ENCODE measurements around the gene FMNL2. TPM values are rescaled to one million over a fixed set of nuclear protein-coding genes. Genes with fewer than 3 reads are reported as not detected.

The FMNL2 gene
- total RNA-seq, 1 experiment from 2014 or later = 46.5 TPM

DNA sequence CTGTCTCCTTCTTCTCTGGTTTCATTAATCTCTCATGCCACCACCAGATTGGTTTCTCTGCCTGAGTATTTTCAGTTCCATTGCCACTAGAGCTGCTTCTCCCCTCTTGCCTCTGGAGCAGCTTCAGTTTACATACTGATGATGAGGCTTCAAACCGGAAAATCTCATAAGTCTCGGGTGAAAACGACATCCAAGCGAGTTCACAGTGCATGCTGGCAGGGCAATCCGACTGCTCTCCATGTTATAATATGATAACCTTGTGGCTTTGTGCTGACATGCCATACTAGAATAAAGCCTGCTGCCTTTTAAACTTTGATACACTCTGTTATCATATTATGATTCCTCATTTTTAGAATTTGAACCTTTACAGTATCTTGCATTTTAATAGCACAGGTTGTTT lies 228.8 kb downstream of the FMNL2 start:
- no peaks in the 10 kb centered on the region for H3K27me3 Mint-ChIP-seq (ENCODE audit: unreplicated experiment)
- peaks cover 16% of the 10 kb centered on the region for H3K4me1 Mint-ChIP-seq (ENCODE audit: low read depth, unreplicated experiment)
- intact Hi-C loops (cut with micrococcal nuclease; ENCODE audit: unreplicated experiment) = no loop called here
- no peak overlapping the region for H3K27ac Mint-ChIP-seq (ENCODE audit: unreplicated experiment)
- TF ChIP-seq, protein P1, sequence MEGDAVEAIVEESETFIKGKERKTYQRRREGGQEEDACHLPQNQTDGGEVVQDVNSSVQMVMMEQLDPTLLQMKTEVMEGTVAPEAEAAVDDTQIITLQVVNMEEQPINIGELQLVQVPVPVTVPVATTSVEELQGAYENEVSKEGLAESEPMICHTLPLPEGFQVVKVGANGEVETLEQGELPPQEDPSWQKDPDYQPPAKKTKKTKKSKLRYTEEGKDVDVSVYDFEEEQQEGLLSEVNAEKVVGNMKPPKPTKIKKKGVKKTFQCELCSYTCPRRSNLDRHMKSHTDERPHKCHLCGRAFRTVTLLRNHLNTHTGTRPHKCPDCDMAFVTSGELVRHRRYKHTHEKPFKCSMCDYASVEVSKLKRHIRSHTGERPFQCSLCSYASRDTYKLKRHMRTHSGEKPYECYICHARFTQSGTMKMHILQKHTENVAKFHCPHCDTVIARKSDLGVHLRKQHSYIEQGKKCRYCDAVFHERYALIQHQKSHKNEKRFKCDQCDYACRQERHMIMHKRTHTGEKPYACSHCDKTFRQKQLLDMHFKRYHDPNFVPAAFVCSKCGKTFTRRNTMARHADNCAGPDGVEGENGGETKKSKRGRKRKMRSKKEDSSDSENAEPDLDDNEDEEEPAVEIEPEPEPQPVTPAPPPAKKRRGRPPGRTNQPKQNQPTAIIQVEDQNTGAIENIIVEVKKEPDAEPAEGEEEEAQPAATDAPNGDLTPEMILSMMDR (IDR thresholded peaks at IDR 0.05; ENCODE audit: unreplicated experiment) = no peak
- no peak overlapping the region for H3K4me3 Mint-ChIP-seq (ENCODE audit: low read depth, unreplicated experiment)
- BruUV-seq (replicated peaks) = no TSS peak
- H3K9me3 Mint-ChIP-seq (ENCODE audit: low read depth, unreplicated experiment) = no peaks in the 10 kb centered on the region
- no peak for DNase-seq
- CTCF ChIA-PET = interaction anchor here (0.6 kb wide), 1 partner anchor 15 kb away, joined by 5 read pairs; no protein-coding TSS in a partner anchor
- H3K36me3 Mint-ChIP-seq (ENCODE audit: insufficient read depth, unreplicated experiment) = peaks cover 12% of the 10 kb centered on the region

DNA sequence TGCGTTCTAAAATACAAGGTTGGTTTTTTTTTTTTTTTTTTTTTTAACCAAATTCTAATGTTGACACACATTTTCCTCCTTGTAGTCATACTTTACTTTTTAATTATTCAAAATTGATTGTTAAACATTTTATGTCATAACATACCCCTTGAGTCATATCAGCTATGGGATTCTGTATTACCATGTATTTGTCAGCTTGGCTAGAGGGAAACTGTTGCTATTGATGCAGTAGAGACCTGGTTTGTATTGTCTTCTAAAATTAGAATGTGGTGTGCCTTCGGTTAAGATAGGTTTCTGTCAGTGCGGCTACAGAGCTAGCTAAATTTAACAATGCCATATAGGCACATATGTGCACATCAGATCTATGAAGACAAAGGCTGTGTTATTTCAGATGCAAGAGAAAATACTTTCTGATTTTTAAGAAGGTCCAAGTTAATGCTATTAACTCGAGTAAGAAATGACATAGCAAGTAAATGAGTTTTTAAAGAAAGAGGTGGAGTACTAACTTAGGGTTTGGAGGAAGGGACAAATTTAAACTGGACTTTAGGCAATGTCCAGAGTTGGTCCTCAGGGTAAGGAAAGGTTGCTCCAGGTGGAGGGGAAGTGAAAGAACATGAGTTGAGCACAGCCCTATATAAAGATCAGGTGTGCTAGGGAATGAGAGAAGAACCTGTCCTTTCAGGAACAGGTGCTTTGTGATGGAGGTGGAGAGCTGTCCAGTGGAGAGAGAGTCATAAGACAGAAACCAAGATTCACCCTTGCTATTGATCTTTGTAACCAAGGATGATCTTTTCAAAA lies 230.0 kb downstream of the FMNL2 start:
- Mint-ChIP-seq H3K27me3 (ENCODE audit: unreplicated experiment) (no peaks in the 10 kb centered on the region), H3K9me3 (ENCODE audit: low read depth, unreplicated experiment) (no peaks in the 10 kb centered on the region), H3K27ac (ENCODE audit: unreplicated experiment) (no peak overlapping the region), H3K4me3 (ENCODE audit: low read depth, unreplicated experiment) (no peak overlapping the region), H3K36me3 (ENCODE audit: insufficient read depth, unreplicated experiment) (peaks cover 12% of the 10 kb centered on the region), H3K4me1 (ENCODE audit: low read depth, unreplicated experiment) (peaks cover 16% of the 10 kb centered on the region)
- intact Hi-C loops (cut with micrococcal nuclease; ENCODE audit: unreplicated experiment) = no loop called here
- DNase-seq = no peak
- TF ChIP-seq, protein P1 (IDR thresholded peaks at IDR 0.05; ENCODE audit: unreplicated experiment) = no peak
- CTCF ChIA-PET = interaction anchor here (0.7 kb wide), 1 partner anchor 139 kb away, joined by 3 read pairs; no protein-coding TSS in a partner anchor
- BruUV-seq (replicated peaks) = no TSS peak

DNA sequence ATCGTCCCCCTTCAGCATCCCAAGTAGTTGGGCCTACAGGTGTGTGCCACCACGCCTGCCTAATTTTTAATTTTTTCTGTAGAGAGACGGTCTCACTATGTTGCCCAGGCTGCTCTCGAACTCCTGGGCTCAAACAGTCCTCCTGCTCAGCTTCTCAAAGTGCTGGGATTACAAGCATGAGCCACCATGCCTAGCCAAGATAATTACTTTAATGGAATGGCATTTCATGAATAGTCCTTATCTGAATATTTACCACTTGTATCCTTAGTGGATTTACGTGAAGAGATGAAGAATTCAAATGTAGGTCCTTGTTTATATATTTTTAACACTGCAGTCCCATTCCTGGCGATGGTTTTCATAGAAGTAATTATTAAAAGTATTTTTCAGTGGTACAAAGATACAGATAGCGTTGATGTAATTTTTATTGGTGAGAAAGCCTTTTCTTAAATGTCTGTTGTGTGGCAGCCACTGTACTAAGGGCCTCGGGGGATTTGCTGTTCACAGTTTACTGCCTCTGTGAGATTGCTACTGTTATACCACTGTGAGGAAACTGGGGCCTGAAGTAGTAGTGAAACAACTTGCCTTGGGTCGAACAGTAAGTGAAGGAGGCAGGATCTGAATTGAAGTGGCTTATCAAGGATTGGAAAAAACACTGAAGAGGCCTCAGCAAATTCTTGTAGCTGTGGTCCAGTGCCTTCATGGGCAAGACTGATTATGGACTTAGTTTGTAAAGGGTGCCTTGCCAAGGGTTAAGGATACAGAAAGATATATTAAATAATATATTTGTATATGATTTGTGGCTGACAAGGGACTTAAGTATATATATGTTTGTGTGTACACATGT lies 231.1 kb downstream of the FMNL2 start:
- Mint-ChIP-seq H3K4me3 (ENCODE audit: low read depth, unreplicated experiment) (no peak overlapping the region), H3K9me3 (ENCODE audit: low read depth, unreplicated experiment) (no peaks in the 10 kb centered on the region), H3K36me3 (ENCODE audit: insufficient read depth, unreplicated experiment) (peaks cover 12% of the 10 kb centered on the region), H3K27me3 (ENCODE audit: unreplicated experiment) (no peaks in the 10 kb centered on the region), H3K4me1 (ENCODE audit: low read depth, unreplicated experiment) (peaks cover 16% of the 10 kb centered on the region), H3K27ac (ENCODE audit: unreplicated experiment) (no peak overlapping the region)
- BruUV-seq (replicated peaks) = no TSS peak
- intact Hi-C loops (cut with micrococcal nuclease; ENCODE audit: unreplicated experiment) = no loop called here
- CTCF ChIA-PET = no interaction called here
- TF ChIP-seq, protein P1 (IDR thresholded peaks at IDR 0.05; ENCODE audit: unreplicated experiment) = no peak
- no peak for DNase-seq

DNA sequence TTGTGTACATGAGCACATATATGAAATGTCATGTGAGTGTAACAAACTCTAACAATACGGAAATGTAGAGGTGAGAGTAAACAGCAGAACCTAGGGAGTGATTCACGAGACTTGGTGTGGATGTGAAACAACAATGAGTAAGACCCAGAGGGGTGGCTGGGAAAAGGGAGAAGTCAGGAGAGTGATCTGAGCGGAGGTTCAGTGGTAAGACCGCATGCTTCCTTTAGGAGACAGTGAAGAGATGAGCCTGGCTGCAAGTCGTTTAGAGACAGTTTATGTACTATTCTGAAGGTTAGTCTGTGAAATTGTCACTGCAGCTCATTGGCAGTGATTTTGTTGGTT lies 231.7 kb downstream of the FMNL2 start:
- CTCF ChIA-PET = no interaction called here
- peaks cover 16% of the 10 kb centered on the region for H3K4me1 Mint-ChIP-seq (ENCODE audit: low read depth, unreplicated experiment)
- no peak for DNase-seq
- H3K9me3 Mint-ChIP-seq (ENCODE audit: low read depth, unreplicated experiment) = no peaks in the 10 kb centered on the region
- no TSS peak for BruUV-seq (replicated peaks)
- no peak overlapping the region for H3K27ac Mint-ChIP-seq (ENCODE audit: unreplicated experiment)
- TF ChIP-seq, protein P1 (IDR thresholded peaks at IDR 0.05; ENCODE audit: unreplicated experiment) = no peak
- H3K27me3 Mint-ChIP-seq (ENCODE audit: unreplicated experiment) = no peaks in the 10 kb centered on the region
- H3K36me3 Mint-ChIP-seq (ENCODE audit: insufficient read depth, unreplicated experiment) = peaks cover 12% of the 10 kb centered on the region
- no peak overlapping the region for H3K4me3 Mint-ChIP-seq (ENCODE audit: low read depth, unreplicated experiment)
- intact Hi-C loops (cut with micrococcal nuclease; ENCODE audit: unreplicated experiment) = no loop called here

Measured in Calu3 (cell line).